ENCODE data around the gene INAFM2. TPM values are rescaled to one million over a fixed set of nuclear protein-coding genes. Genes with fewer than 3 reads are reported as not detected.

Gene INAFM2
- total and polyA plus RNA-seq, 10 of the 15 experiments (the other 5 are each of a cell fraction or from before 2014, with no cell fraction given): 0.75 to 8.1 (median 3.9) TPM

- ChIA-PET RAD21 (ENCODE audit: unreplicated experiment) (interaction anchor here (0.8 to 4.7 kb wide), 19 partner anchors 9 to 182 kb away, joined by 3 to 93 read pairs (median 4); partner anchors contain the start of genes INAFM2 and IVD), POLR2A (interaction anchor here (1.2 kb wide), 1 partner anchor 18 kb away, joined by 4 read pairs; no protein-coding TSS in a partner anchor), SMC1A (ENCODE audit: uncharacterized antibody, unreplicated experiment) (interaction anchor here (2.5 to 4.6 kb wide), 6 partner anchors 11 to 121 kb away, joined by 10 to 58 read pairs (median 21); partner anchors contain the start of genes INAFM2 and PLCB2), CTCF (interaction anchor here (0.5 to 13.7 kb wide), 43 partner anchors 10 to 550 kb away, joined by 3 to 336 read pairs (median 4); partner anchors contain the start of genes BAHD1, INAFM2, KNSTRN and PAK6)
- FAIRE-seq (peak; percentile 66), DNase-seq (ENCODE audit: low read depth, low spot score) (no peak), ATAC-seq (peak; percentile 94)
- no peaks in the 10 kb centered on the region for H3K79me2 ChIP-seq (ENCODE audit: control insufficient read depth, insufficient read depth, low read length)
- intact Hi-C loops (cut with micrococcal nuclease; ENCODE audit: unreplicated experiment) (loop anchor here (1.0 kb wide), 2 partner anchors 17 to 59 kb away; no protein-coding TSS in a partner anchor), in situ Hi-C loops (cut with MboI) (no loop called here)
- no peak overlapping the region for H3K9ac ChIP-seq (ENCODE audit: control insufficient read depth, insufficient read depth, low read length)
- no peak overlapping the region for H2AFZ ChIP-seq (ENCODE audit: control insufficient read depth, low read depth, low read length)
- no peaks in the 10 kb centered on the region for H4K20me1 ChIP-seq (ENCODE audit: control insufficient read depth, insufficient read depth)
- H3K36me3 ChIP-seq (ENCODE audit: control insufficient read depth in 2 of 2, insufficient read depth in 2 of 2, low read length in 1 of 2): no peaks in the 10 kb centered on the region
- no peak overlapping the region for H3K27ac ChIP-seq (ENCODE audit: control insufficient read depth, insufficient read depth)
- H3K9me3 ChIP-seq (replicated peaks; ENCODE audit: control insufficient read depth, insufficient read depth, low read length): no peaks in the 10 kb centered on the region
- no peak overlapping the region; the same call in 1 of the 2 replicates for H3K4me2 ChIP-seq (ENCODE audit: control insufficient read depth, insufficient read depth)
- WGBS (ENCODE audit: insufficient coverage, insufficient replicate concordance, low lambda C conversion rate, missing lambda C conversion rate): 31% methylated on average over 11 of the region's 11 CpGs
- no peak overlapping the region for H3K4me3 ChIP-seq
- no peaks in the 10 kb centered on the region; a peak in 1 of 4 replicates for H3K27me3 ChIP-seq (replicated peaks in 1 of 2; ENCODE audit: control insufficient read depth in 2 of 2, insufficient read depth in 2 of 2, low read length in 1 of 2)
- H3K4me1 ChIP-seq (ENCODE audit: control insufficient read depth, insufficient read depth, low read length): peaks cover 9% of the 10 kb centered on the region
- no TSS peak for BruUV-seq (replicated peaks)
- TF ChIP-seq TBL1XR1 (IDR thresholded peaks at IDR 0.05; ENCODE audit: low read depth, low read length): no peak
- no peak for TF ChIP-seq ZBTB11 (CRISPR knock-in tag; IDR thresholded peaks at IDR 0.05)
- no peak for TF ChIP-seq KAT2A (conservative IDR thresholded peaks at IDR 0.05; ENCODE audit: control insufficient read depth, low read depth, low read length)
- no peak for TF ChIP-seq WRNIP1 (IDR thresholded peaks at IDR 0.05; ENCODE audit: borderline replicate concordance, low read depth, low read length)
- TF ChIP-seq SMARCA5 (IDR thresholded peaks at IDR 0.05): 0 out of 2 replicates have a peak, but pooled peaks have one; percentile 35
- 0 out of 2 replicates have a peak, but pooled peaks have one; percentile 21 for TF ChIP-seq YY1 (IDR thresholded peaks at IDR 0.05; ENCODE audit: low read depth, low read length)
- TF ChIP-seq JUND (IDR thresholded peaks at IDR 0.05; ENCODE audit: low read depth, low read length): no peak
- no peak for TF ChIP-seq FOXM1 (IDR thresholded peaks at IDR 0.05; ENCODE audit: low read depth, low read length)
- TF ChIP-seq CHD1 (IDR thresholded peaks at IDR 0.05; ENCODE audit: low read depth, low read length): no peak
- TF ChIP-seq ZSCAN29 (IDR thresholded peaks at IDR 0.05): no peak
- TF ChIP-seq ZNF687 (IDR thresholded peaks at IDR 0.05): no peak
- 0 out of 2 replicates have a peak, but pooled peaks have one; percentile 31 for TF ChIP-seq NBN (IDR thresholded peaks at IDR 0.05)
- TF ChIP-seq SIN3A (IDR thresholded peaks at IDR 0.05; ENCODE audit: low read depth, low read length): no peak
- TF ChIP-seq RFX5 (IDR thresholded peaks at IDR 0.05; ENCODE audit: low read depth, low read length): no peak
- no peak for TF ChIP-seq NFYA (IDR thresholded peaks at IDR 0.05; ENCODE audit: borderline replicate concordance, low read depth, low read length)
- no peak for TF ChIP-seq BHLHE40 (IDR thresholded peaks at IDR 0.05; ENCODE audit: borderline replicate concordance in 1 of 2, low read depth in 2 of 2, low read length in 1 of 2)
- peak; percentile 73 for TF ChIP-seq RAD21 (IDR thresholded peaks at IDR 0.05; ENCODE audit: insufficient read depth, low read depth, low read length)
Observed at GRCh38 chr15:40338041-40338657, 14.7 kb downstream of the INAFM2 start.
